Caki2 (cell line): ENCODE measurements around the gene VRK2. TPM values are rescaled to one million over a fixed set of nuclear protein-coding genes. Genes with fewer than 3 reads are reported as not detected.

Experiments
- DNase-seq: peaks from one replicate; pipeline ENCODE4 v3.0.0-alpha.2; 2015; ENCODE audit warnings: low read depth
- in situ Hi-C: cut with HindIII; loops from 2 replicates; pipeline ENCODE4 v1.10.0; 2016; ENCODE audit warnings: low sequenced_read_pairs, low pct_unique_long_range_greater_than_20kb, mixed read lengths
- total RNA-seq: library from RNA; depleted of rRNA; stranded (reverse); fragments of >200 nt; shearing (Covaris generic); gene quantifications from 2 replicates; pipeline ENCODE4 v1.2.3, GENCODE V29; 2014; ENCODE audit warnings: low replicate concordance; rRNA removed

The VRK2 gene
- 35.3 and 46.4 TPM in 2 replicates for total RNA-seq

GRCh38 chr2:58046585-58047372 lies at the start of gene VRK2:
Gene VRK2 (plus strand): TSS chr2:58046806. CDS start chr2:58048832, 2,026 bp downstream.
- DNase-seq = peak; percentile 98
- in situ Hi-C loops = no loop called here

DNA sequence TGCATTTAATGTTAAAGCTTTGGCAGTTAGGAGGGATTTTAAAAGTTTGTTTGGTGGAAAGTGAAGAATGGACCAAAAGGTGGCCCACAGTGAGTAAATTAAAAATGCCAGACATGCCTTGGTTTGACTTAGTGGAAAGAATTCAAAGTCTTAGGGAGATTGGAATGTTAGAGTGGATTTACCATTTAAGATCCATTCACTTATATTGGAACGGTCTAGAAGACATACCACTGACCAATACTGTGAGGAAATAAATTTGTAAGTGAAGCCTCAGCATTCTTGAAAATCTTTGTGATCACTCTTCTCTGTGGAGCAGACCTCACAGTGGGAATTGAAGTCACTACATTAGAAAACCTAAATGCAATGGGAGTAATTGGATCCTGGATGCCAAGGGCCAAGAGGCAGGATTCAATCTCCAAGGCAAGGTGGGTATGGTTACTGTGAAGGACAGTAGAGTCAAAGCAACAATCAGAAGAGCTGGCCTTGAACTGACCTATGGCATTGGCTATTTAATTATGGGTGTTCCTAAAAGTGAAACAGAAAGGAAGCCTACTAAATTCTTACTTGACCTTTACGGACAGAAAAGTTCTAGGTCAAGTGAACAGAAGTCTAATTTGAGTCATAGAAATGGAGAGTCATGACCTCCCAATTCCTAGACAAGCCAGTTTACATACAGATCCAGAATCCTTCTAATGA lies 40.2 kb upstream of the VRK2 start:
- in situ Hi-C loops = no loop called here
- DNase-seq = no peak

DNA sequence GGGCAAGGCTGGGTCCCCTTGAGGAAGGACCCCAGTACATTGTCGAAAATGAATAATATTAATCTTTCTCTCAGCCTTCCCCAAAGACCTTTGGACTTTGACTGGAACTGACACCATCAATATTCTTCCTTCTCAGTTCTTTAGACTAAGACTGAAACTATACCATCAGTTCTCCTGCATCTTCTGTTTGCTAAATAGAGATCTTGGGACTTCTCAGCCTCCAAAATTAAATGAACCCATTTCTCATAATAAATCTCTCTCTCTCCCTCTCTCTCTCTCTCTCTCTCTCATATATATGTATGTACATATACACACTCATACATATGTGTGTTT lies 39.7 kb upstream of the VRK2 start:
- in situ Hi-C loops = no loop called here
- no peak for DNase-seq

- in situ Hi-C loops = no loop called here
- DNase-seq = peak; percentile 16
Measured at GRCh38 chr2:58010599-58010998, 36.0 kb upstream of the VRK2 start.

DNA sequence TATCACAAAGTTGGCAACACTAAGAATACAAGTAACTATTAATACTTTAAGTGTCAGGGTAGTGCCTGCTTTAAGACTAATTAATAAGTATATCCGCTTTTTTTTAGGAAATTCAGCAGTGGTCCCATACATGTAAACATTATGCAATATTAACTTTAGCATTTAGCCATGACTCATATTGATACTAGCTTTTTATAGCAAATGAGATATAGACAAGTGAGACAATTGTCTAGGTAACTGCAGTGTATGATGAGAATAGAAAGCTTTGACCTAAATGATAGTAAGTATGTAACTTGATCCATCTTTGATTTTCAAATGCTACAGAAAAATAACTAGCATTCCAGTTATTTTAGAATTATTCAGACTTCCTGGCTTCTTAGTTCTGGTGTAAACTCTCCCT lies 27.4 kb upstream of the VRK2 start:
- in situ Hi-C loops = no loop called here
- no peak for DNase-seq

DNA sequence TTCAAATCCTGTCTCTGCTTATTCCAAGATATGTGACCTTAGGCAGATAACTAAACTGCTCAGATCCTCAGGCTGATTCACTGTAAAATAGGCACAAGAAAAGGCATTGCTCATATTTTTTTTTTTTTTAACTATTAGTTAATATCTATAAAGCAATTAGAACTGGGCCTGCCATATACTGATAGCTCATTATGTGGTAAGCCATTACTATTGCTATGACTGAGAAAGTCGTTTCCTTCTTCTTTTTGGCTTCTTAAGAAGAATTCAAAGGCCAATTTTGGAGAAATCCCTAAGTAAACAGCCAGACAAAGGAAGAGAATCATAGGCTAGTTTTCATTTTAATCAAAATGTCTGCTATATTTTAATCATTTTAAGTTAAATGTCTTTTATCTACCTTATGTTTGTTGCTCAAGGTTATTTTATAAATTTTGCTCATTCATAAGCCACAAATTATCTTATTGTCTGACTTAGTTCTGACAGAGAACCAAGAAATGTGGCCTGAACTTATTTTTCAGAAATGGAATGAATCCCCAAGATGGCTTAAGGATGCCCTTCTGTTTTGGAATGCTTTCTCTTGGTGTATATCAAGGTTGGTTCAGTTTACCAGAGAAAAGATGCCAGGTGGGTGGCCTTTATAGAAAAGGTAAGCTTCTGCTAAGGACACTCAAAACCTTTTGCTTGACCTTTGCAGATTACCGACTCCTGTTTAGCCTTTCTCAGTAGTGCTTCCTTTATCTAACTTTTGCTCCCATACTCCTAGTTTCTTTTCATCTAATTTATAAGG lies 21.3 kb upstream of the VRK2 start:
- in situ Hi-C loops = no loop called here
- DNase-seq = no peak

DNA sequence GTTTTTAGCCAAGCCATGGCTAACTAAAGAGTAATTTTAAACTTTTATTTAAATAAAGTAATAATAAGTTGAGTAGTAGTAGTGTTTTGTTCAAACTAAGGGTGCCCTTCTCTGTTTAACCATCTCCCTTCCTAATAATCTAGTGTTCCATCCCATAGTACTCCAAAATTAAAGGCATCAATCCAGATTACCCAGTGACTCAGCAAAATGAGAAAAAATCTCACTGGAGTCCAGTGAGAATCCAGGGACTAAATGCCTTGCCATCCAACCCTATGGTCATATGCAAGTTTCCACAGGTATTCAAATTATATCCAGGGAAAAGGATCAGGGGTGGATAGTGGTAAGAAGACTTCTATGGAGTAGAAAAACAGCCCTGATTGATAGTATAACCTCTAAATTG lies 19.6 kb upstream of the VRK2 start:
- in situ Hi-C loops = no loop called here
- no peak for DNase-seq

- DNase-seq = no peak
Measured at GRCh38 chr2:58030771-58031170, 15.8 kb upstream of the VRK2 start.

GRCh38 chr2:58032016-58032763 lies 14.4 kb upstream of the VRK2 start:
- in situ Hi-C loops = no loop called here
- no peak for DNase-seq

More at GRCh38 chr2:58030771-58031170, 15.8 kb upstream of the VRK2 start:
- in situ Hi-C loops = no loop called here

DNA sequence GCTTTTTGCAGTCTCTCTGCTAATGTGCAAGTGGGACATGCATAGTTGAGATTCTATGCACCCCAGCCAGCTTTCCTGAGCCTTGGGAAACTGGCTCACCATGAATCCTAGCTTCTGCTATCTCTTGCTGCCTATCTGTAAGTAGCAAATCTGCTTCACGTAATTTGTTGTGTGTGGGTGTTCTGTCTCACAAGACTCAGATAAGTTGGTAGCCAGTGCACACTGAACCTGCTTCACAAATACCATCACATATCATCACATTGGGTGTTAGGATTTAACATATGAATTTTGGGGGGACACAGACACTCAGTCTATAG lies 13.9 kb upstream of the VRK2 start:
- in situ Hi-C loops = no loop called here
- DNase-seq = no peak

DNA sequence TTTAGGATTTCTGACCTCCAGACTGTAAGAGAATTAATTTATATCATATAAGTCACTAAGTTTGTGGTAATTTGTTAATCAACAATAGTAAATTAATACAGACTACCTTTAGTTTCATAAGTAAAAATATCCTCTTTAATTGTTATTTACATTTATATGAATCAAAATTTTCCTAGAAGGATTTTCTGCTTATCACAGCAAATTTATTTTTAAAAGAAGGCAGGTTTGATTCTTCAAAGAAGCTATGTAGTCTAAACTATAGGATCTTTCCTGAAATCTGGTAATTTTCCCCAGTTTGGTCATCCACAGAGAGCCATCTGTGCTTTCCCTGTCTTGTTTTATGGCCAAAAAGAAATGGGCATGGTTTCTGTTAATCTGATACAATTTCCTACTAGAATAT lies 13.1 kb upstream of the VRK2 start:
- DNase-seq = no peak
- in situ Hi-C loops = no loop called here

DNA sequence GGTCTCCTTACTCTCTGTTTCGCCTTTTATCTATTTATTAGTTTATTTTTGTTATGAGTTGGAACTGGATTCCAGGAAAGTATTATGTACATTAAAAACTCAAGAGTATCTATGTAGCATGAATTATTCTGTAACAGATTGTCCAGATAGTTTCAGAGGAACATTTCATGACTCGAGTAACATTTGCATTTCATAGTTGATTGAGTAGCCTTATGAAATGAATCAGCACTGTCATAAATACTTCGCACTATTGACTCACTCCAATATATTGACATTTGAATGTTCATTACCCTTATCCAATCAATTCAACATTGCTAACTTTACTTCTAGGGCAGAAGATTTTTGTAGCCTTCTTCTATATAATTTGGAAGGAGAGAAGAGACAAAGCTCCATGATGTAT lies 11.3 kb upstream of the VRK2 start:
- in situ Hi-C loops = no loop called here
- DNase-seq = no peak

- DNase-seq = no peak
- in situ Hi-C loops = no loop called here
Measured at GRCh38 chr2:58039170-58039611, 7.4 kb upstream of the VRK2 start.

DNA sequence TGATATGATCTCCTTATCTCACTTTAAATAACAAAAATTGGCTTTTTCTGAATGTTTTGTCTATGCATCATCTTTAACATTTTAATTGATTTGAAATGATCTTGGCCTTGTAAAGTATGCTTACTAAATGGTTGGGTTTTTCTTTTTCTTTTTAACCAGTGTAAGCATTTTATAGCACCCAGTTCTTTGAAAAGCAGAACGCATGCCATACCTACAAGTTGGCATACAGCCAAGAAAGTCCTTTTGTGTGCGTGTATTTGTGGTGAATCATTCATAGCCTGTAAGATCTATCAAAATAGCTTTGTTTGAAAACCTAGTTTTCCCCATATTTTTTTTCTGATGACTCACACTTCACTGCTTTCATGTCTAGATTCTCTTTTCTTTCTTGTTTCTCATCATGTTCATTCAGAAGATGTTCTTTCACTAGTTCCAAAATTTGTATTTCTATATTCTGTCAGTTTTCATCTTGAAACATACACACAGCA lies 4.1 kb upstream of the VRK2 start:
- in situ Hi-C loops = no loop called here

DNA sequence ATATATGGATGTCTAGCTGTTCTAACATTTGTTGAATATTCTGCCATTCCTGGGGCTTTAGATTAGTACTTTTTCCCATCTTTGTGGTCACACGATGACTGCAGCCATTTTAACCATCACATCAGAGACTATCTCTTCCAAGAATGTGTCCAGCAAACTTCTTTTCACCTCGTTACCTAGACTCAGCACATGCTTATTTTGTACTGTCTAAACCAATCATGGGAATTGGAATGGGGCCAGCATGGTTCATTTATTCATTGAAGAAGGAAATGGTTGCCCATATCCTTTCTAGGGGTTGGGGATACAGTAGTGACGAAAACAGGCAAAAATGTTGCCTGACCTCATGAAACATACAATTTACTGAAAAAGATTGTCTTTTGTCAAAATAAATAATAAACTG lies 2.5 kb upstream of the VRK2 start:
- in situ Hi-C loops = no loop called here
- no peak for DNase-seq

More for the DNA sequence above, 4.1 kb upstream of the VRK2 start:
- peak; percentile 81 for DNase-seq

- peak; percentile 21 for DNase-seq
- in situ Hi-C loops = no loop called here
Measured at GRCh38 chr2:58045580-58046334, 849 bp upstream of the VRK2 start.

GRCh38 chr2:58046335-58046584 lies 346 bp upstream of the VRK2 start:
- DNase-seq = no peak
- in situ Hi-C loops = no loop called here

- in situ Hi-C loops = no loop called here
- peak; percentile 12 for DNase-seq
Measured at GRCh38 chr2:58047373-58047935, 848 bp downstream of the VRK2 start.
